ENCODE measurements around the gene EFCAB11.

The EFCAB11 gene

DNA sequence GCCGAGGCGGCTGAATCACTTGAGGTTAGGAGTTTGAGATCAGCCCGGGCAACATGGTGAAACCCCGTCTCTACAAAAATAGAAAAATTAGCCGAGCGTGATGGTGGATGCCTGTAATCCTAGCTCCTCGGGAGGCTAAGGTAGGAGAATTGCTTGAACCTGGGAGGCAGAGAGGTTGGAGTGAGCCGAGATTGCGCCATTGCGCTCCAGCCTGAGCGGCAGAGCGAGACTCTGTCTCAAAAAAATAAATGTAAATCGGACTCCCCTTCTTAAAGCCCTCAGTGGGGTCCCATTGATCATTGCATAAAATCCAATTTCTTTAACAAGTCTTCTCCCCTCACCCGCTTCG, 2.1 kb upstream of the EFCAB11 start:
- no peak for DNase-seq

DNA sequence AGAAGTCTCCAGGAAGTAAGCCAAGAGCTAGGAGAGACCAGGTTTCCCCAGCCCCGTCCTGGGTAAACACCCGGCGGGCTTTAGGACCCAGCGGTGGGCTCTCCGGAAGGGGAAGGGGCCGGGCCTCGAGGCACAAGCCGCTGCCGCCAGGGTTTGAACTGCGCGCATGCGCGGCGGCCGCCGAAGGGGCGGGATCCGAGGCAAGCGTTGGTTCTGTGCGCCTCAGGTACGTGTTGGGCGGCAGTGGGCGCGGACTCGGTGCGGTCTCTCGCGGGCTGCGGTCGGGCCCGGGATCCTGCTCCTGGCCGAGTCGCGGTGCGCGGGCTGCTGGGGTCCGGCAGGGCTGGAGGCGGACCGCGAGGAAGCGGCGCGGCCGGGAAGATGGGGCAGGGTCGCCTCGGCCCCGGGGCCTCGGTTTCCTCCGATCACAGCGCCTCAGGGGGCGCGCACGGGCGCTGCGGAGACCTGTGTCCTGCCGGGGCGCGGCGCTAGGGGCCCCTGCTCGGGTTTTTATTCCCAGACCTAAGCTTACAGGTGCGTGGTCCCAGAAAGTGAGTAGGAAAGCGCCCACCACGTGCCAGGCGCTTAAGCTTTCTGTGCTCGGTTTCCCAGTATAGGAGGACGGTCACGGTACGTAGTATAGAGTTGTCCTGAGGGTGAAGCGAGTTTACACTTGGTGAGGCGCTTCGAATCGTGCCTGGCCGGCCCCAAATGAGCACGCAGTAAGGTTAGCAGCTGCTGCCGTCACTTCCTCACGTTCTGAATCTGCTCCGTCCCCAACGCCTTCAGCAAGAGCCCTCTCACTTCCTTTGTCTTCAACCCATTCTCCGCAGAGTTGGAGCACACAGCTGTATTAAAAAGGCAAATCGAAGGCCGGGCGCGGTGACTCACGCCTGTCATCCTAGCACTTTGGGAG, 1.5 kb upstream of the EFCAB11 start, which contains the start of gene TDP1:
TDP1 (plus strand) TSS at position 183 of the 916 bp plus-strand sequence. CDS start 7,188 bp downstream, outside the sequence.
- DNase-seq, result peak; percentile 98

DNA sequence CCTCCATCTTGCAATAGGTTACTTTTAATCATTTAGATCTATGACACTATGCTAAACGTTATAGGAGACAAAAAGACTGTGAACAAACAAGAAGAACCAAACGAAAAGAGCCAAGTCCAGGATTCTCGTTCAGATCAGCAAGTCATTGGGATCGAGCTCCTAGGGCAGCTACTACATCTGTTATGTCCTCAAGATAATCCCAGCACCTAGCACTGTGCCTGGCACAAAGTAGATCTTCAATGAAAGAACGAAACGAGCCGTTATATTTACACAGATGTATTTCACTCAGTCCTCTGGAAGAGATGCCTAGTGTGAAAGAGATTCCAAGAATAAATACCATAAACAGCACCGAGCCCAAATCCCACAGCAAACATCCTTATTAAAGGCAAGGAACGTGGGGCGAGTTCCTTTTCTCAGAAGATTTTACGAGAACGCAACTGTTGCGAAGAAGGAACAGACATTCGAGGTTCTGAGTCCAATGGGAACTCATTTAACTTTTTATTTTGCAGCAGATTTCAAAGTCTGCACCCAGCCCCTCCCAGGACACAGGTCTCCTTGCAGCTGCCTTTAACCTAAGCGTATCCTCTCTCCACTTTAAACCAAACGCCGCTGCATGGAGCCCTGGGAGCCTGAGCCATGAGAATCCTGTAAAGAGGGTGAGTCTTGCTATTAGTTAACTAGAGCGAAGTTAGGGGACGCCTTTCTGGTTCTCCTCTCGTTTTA, 653 bp upstream of the EFCAB11 start:
- DNase-seq, result no peak

DNA sequence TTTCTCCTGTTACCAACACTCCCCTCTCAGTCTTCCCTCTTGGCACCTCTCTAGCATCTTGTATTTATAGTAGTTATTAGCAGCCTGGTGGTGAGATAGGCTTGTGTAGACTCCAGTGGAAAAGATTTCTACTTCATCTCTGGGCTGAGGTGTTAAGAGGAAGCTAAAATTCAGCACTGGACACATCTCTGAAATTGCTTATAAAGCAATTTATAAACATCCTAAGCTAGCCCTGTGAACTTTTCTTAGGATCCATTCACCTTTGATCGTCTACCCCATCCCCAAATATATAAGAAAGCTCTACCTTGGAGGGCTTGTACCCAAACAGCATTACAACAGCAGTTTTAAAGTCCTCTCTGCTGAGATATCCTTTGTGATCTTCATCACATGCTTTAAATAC, 928 bp downstream of the EFCAB11 start:
- no peak for DNase-seq

DNA sequence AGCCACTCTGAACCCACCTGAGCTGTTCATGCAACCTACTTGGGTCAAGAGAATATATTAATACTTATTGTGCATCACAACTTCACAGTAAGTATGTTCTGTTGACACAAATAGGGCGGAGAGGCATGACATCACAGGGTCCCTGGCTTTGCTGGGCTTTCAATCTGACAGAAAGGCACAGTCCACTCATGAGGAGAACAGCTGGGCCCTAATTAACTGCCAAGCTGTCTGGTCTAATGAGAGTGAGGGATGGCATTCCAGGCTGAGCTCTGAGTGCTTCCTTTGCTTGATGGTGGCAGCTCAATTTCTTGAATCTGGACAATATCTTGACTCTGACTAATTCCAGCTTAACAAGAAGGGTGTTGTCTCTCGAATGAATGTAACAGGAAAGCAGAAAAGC, 2.0 kb downstream of the EFCAB11 start:
- no peak for DNase-seq

DNA sequence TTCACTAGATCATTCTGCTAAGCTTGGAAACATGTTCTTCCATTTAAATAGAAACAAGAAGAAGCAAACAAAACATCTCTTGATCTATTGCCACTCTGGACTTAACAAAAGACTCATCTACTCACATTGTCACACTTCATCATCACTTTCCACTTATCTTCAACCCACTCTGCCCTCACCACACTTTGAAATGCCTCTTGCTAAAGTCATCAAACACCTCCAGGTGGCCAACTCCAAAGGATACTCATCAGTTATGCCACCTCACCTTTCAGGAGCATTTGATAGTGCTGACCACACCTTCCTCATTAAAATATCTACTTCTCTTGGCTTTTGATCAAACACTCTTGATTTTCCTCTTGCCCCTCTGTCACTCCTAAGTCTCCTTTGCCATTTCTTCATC, 7.2 kb downstream of the EFCAB11 start:
- no peak for DNase-seq

DNA sequence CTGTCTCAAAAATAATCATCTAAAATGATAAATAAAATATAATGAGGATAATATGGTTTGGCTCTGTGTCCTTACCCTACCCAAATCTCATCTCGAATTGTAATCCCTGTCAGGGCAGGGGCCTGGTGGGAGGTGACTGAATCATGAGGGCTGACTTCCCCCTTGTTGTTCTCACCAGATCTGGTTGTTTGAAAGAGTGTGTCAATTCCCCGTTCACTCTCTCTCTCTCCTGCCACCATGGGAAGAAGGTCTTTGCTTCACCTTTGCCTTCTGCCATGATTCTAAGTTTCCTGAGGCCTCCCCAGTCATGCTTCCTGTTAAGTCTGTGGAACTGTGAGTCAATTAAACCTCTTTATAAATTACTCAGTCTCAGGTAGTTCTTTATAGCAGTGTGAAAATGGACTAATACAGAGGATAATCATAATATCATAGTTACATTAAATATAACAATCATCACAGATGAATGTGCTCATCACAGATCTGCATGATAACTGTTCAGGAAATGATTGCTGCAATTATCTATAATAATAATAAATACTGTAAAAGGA, 12.6 kb downstream of the EFCAB11 start:
- no peak for DNase-seq

DNA sequence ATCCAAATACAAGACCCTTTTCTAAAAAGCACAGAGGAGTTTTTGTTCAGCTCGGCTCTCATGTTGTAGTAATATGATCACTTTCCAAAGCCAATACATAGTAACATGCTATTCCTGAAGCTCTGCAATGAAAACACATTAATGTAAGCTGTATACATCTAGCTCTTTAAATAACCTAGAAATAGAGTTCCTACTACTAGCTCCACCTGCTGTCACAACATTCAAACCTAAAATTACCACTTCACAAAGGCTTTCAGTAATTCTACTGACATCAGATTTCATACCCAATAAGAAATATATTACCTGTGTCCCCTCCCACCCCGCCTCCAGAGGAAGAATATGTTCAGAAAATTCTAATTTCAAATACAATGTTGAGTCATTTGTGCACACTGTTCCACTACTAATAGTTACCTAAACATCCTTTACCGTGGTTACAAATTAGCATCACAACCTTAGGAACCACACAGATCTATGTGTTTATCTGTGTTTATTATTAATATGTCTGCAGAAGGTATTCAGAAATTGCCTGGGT, 17.8 kb downstream of the EFCAB11 start:
- DNase-seq, result no peak

DNA sequence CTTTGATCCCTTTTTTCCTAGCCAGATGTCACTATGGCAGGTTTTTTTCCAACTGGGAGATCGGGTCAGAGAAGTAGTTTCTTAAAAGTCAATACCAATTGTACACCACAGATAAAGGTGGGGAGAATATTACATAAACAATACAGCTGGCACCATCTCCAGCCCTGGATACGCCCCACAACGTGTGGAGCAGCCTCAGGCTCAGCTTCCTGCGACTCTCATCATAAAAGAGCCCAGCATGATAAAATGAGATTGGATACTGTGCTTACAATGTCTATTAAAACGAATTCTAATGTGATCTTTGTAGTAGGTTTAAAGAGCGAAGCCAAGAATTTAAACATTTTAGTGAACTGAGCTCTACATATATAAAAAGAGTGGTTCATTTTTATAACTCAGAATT, 21.5 kb downstream of the EFCAB11 start:
- no peak for DNase-seq

DNA sequence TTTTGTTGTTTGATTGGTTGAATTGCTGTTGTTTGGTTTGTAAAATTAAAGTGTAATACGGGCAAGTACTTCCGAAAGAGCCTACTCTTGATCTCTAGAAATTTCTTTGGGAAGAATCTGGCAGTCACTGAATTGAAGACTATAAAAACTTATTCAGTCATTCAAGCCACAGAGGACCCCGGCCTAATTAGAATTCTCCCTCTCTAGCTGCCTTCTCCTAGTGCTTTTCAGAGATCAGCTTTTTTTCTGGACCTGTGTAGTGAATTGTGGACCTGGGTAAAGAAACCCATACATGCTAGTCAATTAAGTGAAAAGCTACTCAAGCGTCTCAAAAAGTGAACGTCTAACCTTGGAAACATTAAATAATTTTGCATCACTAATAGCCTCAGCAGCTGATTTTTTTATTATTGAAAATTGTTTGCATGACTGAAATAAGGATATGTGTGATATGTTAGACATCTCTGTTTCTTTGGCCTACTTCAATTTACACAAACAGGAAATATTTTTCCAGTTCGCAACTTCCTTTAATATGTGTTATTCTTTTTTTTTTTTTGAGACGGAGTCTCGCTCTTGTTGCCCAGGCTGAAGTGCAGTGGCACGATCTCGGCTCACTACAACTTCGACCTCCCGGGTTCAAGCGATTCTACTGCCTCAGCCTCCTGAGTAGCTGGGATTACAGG, 27.2 kb downstream of the EFCAB11 start:
- DNase-seq, result no peak

DNA sequence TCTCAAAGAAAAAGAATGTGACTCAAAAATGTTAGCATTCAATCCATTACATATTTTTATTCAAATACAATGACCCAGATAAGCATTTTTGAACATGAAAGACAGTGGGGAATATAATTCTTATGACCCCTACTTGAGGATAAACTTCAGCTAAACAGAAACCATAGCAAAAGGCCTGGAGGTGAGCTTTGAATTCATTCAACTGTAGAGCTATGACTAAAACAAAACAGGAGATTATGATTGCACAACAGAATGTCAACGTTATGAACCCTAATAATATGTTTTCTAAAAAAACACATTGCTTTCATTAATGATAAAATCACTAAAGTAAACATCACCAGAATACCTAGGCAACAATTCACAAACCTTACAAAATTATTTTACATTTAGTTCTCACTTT, 27.8 kb downstream of the EFCAB11 start:
- no peak for DNase-seq

DNA sequence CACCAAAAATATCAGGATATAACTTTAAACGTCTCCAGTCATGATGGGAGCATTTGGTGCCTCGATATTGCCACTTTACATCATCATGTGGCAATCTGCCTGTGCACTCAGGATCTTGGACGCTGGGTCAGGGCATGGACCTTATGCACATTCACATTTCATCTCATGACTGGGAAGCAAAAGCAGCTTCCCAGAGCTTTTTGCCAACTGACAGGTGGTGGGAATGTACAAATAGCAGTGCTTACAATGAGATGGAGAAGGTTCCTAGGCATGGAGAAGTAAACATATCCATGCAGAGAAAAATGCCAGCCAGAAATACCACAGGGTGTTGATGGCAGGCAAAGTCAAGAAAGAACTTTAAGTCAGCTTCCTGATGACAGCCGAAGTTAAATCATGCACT, 30.3 kb downstream of the EFCAB11 start:
- no peak for DNase-seq

DNA sequence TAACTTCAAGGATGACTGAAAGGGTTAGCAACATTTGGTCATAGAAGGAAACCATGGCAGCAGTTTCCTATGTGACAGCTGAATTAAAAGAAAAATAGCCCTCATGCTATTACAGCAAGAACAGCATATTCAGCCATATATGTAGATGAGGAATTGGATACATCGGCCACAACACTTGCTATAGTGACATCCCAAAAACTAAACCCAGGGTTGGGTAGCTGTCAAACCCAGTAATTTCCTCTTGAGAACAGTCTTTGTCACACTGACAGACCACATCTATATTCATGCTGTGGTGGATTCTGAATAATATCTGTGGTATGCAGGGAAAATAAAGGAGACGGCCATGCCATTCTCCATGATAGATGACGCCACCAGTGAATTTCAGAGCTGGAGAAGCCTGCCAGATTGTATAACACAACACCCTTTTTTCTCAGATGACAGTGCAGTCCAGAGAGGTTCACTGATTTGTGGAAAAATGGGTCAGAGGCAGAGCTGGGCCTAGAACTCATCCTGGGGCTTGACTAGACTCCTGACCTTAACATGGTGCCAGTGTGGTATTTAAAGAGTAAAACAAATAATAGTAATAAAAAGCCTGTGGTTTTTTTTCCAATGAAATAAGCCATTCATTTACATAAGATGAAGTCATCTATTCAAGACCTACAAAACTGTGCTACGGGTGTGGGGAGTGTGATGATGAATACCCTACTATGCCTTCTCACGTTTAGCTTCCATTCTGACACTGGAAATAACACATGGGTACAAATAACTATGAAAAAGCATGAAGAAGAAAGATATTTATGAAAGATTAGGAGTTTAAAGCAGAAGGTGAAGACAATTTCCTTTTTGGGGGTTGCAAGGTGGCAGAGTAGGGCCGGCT, 32.3 kb downstream of the EFCAB11 start:
- no peak for DNase-seq

DNA sequence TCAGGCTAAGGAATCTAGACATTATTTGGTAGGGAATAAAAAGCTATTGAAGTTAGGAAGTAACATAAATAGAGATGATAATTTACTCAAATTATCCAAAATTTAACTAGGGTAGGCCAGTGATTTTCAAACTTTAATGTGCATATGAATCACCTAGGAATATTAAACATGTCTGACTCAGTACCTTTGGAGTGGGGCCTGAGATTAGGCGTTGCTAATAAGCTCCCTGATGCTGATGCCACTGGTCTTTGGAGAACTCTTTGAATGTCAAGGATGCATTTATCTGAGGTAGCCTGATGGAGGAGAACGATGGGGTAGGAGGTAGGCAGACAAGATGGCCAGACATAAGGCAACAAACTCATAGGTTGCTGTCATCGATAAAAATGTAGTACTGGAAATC, 33.2 kb downstream of the EFCAB11 start:
- no peak for DNase-seq

DNA sequence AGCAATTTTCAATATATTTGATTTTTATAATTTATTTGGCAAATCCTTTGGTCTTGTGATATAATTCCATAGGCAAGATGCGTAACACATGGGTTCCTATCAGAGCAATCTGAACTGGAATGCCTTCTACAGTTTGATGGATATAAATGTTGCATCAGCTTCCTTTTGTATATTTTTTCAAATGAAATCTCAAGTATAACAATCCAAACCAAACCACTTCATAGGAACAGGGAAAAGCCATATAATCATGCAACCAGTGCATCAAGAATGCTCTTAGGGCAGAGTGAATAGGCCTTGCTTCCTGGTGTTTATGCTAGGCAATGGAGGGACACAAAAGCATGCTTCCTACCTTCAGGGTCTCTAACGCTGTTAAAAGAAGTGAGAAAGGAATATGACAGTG, 34.5 kb downstream of the EFCAB11 start:
- DNase-seq, result no peak

DNA sequence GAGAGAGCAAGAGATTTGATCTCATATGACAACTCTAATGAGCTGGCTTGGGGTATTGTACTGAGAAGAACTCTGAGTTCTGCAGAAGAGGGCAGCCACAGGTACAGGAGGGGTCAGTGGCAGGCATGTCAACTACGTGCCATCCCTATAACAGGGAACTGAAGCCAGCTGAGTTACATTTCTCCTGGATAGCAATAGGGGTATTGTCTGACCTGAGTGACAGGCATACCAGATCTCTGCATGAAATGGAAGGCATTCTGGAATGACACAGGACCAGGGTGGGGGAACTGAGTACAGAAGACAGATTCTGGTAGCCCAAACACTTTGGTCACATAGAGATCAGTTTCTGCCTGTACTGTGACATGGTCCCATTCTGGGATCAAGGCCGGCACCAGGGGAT, 35.8 kb downstream of the EFCAB11 start:
- DNase-seq, result no peak

DNA sequence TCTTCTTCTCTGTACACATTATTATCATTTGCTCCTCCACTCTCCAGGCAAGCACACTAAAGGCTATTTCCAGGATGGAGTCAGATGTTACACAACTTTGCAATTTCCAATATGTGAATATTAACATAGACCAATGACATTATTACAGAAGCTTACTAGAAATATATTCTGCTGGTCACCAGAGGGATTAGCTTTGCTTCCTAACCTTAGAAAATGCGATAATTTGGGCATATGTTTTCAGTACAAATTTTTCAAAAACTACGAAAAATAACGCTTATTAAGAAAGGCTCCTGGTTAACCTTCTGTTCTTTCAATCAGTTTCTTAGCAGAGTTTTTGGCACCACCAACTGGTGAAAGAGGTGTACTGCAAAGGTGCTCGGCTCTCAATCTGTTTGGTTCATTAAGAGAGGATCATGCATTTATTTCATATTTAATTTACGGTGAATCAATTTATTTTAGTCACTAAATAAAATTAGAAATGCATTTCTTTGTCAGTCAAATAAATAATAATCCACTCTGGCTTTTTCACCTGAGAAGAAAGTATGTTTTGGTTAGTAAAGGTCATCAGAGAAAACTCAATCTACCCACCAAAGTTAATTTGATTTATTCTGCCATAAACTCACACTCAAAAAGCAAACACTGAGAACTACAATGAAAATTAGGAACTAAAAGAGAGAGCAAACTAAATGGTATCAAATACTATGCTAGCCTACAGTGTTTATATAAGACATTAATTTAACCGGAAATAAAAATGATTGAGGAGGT, 39.2 kb downstream of the EFCAB11 start:
- peak; percentile 62 for DNase-seq

DNA sequence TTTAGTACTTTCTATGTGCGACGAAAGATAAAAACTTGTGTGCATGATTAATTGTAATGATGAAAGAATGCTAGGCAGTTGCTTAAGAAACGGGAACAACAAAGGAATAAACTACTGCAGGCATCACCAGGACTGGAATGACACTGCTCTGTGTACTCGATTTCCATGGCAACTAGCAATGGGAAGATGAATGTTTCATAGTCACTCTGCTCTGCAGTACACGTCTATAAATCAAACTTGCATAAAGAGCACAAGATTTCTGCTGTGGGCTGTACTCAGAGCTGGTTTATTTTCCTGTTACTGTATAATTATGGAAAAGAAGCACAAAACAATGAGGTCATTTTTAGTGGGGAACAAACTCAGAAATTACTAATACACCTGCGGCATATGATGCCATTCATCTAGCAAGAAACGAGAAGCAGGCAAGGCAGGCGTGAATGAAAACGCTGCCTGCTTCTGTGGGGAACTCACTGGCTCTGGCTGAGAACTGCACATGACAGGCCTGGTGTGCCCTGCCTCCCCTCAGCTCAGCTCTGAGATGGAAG, 41.8 kb downstream of the EFCAB11 start:
- DNase-seq, result no peak

DNA sequence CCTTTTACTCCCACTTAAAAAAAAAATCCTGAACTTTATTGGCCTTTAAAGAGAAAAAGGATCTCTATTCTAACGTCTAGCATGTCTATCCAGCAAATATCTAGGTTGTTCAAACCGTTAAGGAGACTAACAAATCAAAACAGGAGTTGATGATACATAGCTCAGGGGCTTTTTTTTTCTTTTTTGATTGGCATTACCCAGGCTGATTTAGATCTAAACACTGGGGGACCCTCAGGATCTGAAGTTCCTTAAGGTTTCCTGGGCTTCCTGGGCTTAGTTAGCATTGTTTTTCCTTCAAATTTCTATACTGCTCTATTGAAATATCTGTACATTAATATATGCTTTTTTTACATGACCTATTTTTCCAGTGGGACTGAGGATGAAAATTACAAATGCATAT, 42.3 kb downstream of the EFCAB11 start:
- no peak for DNase-seq

DNA sequence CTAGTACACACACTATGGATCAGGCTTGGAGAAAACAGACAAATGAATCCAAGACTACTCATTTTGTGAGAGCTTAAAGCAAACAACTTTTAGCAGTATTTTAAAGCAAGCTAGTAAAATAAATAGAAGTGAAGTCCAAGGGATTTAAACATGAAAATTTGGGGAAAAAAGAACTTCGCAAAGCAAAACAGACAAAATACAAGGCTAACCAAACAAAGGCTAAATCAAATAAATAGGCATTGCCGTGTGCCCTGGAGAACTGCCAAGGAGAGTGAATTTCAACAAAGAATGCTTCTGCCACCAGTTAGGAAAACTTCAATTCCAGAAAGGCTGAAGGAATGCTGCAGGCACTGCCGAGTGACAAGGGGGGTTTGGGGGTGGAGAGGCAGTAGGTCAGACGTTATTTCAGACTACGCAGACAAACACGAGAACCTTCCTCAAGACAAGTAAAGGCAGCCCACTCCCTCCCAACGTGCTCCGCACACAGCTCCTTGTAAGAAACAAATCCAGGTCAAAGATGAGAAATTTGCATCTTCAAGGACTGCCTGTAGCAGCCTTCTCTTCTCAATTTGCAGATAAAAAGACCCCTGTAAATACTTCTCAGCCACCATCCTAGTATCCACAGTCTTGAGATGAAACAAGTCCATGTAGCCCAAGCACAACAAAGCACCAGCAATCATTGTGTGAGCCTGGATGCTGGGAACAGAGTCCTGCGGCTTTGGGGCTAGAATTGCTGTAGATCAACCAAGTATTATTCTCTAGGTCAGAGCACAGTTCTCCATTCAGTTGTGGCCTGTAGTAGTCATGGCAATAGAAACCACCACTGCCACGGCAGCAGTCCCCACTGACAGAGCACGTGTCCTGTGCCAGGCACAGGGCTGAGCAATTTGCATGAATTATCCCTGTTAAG, 43.3 kb downstream of the EFCAB11 start:
- DNase-seq, result no peak
